MM.1S (cell line): Measurements from ENCODE around the gene SLAMF7.
"Not testable (repeated sequence)": the region's sequence is repeated elsewhere in the genome, so short reads cannot be mapped to it uniquely, and the experiment has no call there.

ENCODE experiments used
- DNase-seq: peaks from one replicate; pipeline ENCODE4 v3.0.0-alpha.2; 2015
- H2AFZ ChIP-seq: fragments of 300-600 bp; sonication (generic); 2 replicates; pipeline ENCODE4 v1.6.0; 2016; ENCODE audit warnings: antibody characterized with exemption, low read length
- H3F3A ChIP-seq: fragments of 300-600 bp; sonication (generic); 2 replicates; pipeline ENCODE4 v1.6.1; 2016; ENCODE audit warnings: mild to moderate bottlenecking, antibody characterized with exemption, low read length, moderate library complexity, mixed read lengths; ENCODE audit not compliant: insufficient read depth
- H3K27ac ChIP-seq: fragments of 300-600 bp; sonication (generic); 2 replicates; pipeline ENCODE4 v1.5.1; 2016; ENCODE audit warnings: mild to moderate bottlenecking, low read length
- H3K27me3 ChIP-seq: fragments of 300-600 bp; sonication (generic); replicated peaks from 2 replicates; pipeline ENCODE4 v1.6.0; 2016; ENCODE audit warnings: low read length; ENCODE audit not compliant: insufficient read depth
- H3K36me3 ChIP-seq: fragments of 300-600 bp; sonication (generic); replicated peaks from 2 replicates; pipeline ENCODE4 v1.6.1; 2016; ENCODE audit warnings: mild to moderate bottlenecking, low read length, mixed read lengths; ENCODE audit not compliant: insufficient read depth
- H3K4me1 ChIP-seq: fragments of 300-600 bp; sonication (generic); 2 replicates; pipeline ENCODE4 v1.6.1; 2016; ENCODE audit warnings: low read length, mixed read lengths
- H3K4me2 ChIP-seq: fragments of 300-600 bp; sonication (generic); 2 replicates; pipeline ENCODE4 v1.6.0; 2016; ENCODE audit warnings: low read depth, low read length
- H3K4me3 ChIP-seq: fragments of 300-600 bp; sonication (generic); 2 replicates; pipeline ENCODE4 v1.5.1; 2016; ENCODE audit warnings: low read length, mixed read lengths
- H3K79me2 ChIP-seq: fragments of 300-600 bp; sonication (generic); 2 replicates; pipeline ENCODE4 v1.6.1; 2016; ENCODE audit warnings: mixed run types, low read length, mixed read lengths
- H3K9ac ChIP-seq: fragments of 300-600 bp; sonication (generic); 2 replicates; pipeline ENCODE4 v1.6.1; 2016; ENCODE audit warnings: low read length, mixed read lengths
- H3K9me2 ChIP-seq: fragments of 300-600 bp; sonication (generic); replicated peaks from 2 replicates; pipeline ENCODE4 v1.6.1; 2016; ENCODE audit warnings: mild to moderate bottlenecking, low read length, mixed read lengths; ENCODE audit not compliant: insufficient read depth
- H3K9me3 ChIP-seq: fragments of 300-600 bp; sonication (generic); replicated peaks from 2 replicates; pipeline ENCODE4 v1.6.1; 2016; ENCODE audit warnings: mild to moderate bottlenecking, low read length, mixed read lengths; ENCODE audit not compliant: insufficient read depth
- H4K20me1 ChIP-seq: fragments of 300-600 bp; sonication (generic); 2 replicates; pipeline ENCODE4 v1.6.1; 2016; ENCODE audit warnings: mild to moderate bottlenecking, low read length, moderate library complexity, mixed read lengths; ENCODE audit not compliant: insufficient read depth
- EZH2 ChIP-seq: fragments of 300-600 bp; sonication (generic); optimal IDR thresholded peaks from 2 replicates; pipeline ENCODE3; 2017; ENCODE audit warnings: low read depth, mild to moderate bottlenecking, antibody characterized with exemption, low read length, mixed read lengths
- EZH2phosphoT487 ChIP-seq: fragments of 300-600 bp; sonication (generic); IDR thresholded peaks from 2 replicates; pipeline ENCODE4 v1.6.1; 2018; ENCODE audit warnings: antibody characterized with exemption, low read length
- TF ChIP-seq, protein P1 (sequence below): fragments of 300-600 bp; sonication (generic); IDR thresholded peaks from 2 replicates; pipeline ENCODE4 v1.5.1; 2016; ENCODE audit warnings: antibody characterized with exemption, low read length, mixed read lengths

The SLAMF7 gene

DNA sequence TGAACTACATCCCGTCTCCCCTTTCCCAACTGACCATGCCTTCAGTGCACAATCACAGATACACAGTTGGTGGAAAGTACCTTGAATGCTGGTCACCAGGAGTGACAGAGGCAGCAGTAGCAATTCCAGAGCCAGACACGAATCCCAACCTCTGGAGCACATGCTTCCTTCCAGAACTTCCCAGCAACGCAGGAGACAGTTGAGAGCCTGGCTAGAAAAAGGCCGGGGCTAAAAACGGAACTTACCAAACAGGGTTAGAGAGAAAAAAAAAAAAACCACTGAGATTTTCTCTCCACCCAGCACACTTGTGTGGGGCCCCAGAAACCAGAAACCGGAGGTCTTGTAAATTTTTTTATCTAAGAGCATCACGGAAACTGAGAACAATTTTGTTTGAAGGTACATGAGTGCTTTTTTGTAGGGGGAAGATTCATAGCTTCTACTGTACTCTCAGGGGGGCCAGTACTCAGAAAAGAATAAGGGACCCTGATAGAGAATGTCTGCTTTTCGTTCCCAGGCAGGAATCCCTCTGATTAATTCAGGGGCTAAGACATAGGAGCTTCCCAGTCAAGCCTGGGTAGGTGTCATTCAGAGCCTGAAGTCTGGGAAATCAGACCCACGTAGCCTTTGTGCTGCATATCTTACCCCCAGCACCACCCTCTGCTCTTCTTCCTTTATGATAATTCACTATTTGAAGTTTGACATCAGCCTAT lies 27.3 kb upstream of the SLAMF7 start, which contains the start of gene CD48:
Gene CD48, minus strand, starts transcription at position 221 of the 710 bp plus-strand sequence. Its CDS starts 59 bp downstream, at position 162.
- H2AFZ ChIP-seq = no peak within 1 kb of the TSS
- H3K27me3 ChIP-seq = no peaks in the 10 kb centered on the region
- no peak for TF ChIP-seq EZH2phosphoT487
- TF ChIP-seq, protein P1, sequence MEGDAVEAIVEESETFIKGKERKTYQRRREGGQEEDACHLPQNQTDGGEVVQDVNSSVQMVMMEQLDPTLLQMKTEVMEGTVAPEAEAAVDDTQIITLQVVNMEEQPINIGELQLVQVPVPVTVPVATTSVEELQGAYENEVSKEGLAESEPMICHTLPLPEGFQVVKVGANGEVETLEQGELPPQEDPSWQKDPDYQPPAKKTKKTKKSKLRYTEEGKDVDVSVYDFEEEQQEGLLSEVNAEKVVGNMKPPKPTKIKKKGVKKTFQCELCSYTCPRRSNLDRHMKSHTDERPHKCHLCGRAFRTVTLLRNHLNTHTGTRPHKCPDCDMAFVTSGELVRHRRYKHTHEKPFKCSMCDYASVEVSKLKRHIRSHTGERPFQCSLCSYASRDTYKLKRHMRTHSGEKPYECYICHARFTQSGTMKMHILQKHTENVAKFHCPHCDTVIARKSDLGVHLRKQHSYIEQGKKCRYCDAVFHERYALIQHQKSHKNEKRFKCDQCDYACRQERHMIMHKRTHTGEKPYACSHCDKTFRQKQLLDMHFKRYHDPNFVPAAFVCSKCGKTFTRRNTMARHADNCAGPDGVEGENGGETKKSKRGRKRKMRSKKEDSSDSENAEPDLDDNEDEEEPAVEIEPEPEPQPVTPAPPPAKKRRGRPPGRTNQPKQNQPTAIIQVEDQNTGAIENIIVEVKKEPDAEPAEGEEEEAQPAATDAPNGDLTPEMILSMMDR = no peak
- TF ChIP-seq EZH2 = no peak
- H3K9me2 ChIP-seq = no peaks in the 10 kb centered on the region
- peaks cover 5% of the 10 kb centered on the region; the same call in 1 of the 2 replicates for H4K20me1 ChIP-seq
- no peaks in the 10 kb centered on the region; the same call in 1 of the 2 replicates for H3K36me3 ChIP-seq
- peak within 1 kb of the TSS; percentile 84 for H3K4me2 ChIP-seq
- peak; percentile 93 for DNase-seq
- peak within 1 kb of the TSS; percentile 83 for H3K4me3 ChIP-seq
- peaks cover 60% of the 10 kb centered on the region for H3K4me1 ChIP-seq
- H3K9ac ChIP-seq = peak within 1 kb of the TSS; percentile 78
- H3K27ac ChIP-seq = peak within 1 kb of the TSS; percentile 95
- peaks cover 80% of the 10 kb centered on the region for H3F3A ChIP-seq
- H3K79me2 ChIP-seq = peaks cover 62% of the 10 kb centered on the region
- H3K9me3 ChIP-seq = no peaks in the 10 kb centered on the region

DNA sequence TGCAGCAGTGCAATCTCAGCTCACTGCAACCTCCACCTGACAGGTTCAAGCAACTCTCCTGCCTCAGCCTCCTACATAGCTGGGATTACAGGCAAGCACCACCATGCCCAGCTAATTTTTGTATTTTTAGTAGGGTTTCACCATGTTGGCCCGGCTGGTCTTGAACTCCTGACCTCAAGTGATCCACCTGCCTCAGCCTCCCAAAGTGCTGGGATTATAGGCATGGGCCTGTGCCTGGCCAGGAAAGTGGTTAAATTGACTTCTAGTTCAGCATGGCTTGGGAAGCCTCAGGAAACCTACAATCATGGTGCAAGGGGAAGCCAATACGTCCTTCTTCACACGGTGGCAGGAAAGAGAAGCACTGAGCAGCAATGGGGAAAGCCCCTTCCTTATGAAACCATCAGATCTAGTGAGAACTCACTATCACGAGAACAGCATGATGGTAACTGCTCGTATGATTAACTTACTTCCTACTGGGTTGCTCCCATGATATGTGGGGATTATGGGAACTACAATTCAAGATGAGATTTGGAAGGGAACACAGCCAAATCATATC lies 26.4 kb upstream of the SLAMF7 start:
- Histone ChIP-seq H3F3A (peaks cover 72% of the 10 kb centered on the region), H3K79me2 (peaks cover 54% of the 10 kb centered on the region), H3K4me2 (peak overlapping the region; percentile 84), H3K27ac (peak overlapping the region; percentile 95), H3K9ac (peak overlapping the region; percentile 78; the same call in 1 of the 2 replicates), H2AFZ (peak overlapping the region; percentile 20; the same call in 1 of the 2 replicates), H3K4me1 (peaks cover 54% of the 10 kb centered on the region), H3K4me3 (peak overlapping the region; percentile 83)
- not testable (repeated sequence) for H3K9me3 ChIP-seq, H3K36me3 ChIP-seq, H3K9me2 ChIP-seq, H4K20me1 ChIP-seq, H3K27me3 ChIP-seq
- peak; percentile 89 for DNase-seq

DNA sequence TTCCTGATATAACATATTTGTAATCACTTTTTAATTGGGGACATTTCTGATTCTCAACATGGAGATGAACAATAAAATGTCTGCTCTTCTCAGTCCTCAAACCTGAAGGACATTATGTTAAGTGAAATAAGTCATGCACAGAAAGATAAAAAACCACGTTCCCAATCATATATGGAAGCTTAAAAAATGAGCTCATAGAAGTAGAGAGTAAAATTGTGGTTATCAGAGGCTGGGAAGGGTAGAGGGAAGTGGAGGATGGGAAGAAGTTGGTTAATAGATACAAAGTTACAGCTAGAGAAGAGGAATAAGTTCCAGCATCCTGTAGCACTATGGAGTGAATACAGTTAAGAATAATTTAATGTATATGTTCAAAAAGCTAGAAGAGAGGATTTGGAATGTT lies 25.9 kb upstream of the SLAMF7 start:
- no peaks in the 10 kb centered on the region for H3K36me3 ChIP-seq
- H3K4me3 ChIP-seq = peak overlapping the region; percentile 83
- TF ChIP-seq, protein P1 = no peak
- no peak for TF ChIP-seq EZH2
- TF ChIP-seq EZH2phosphoT487 = no peak
- H3K27me3 ChIP-seq = no peaks in the 10 kb centered on the region
- peaks cover 48% of the 10 kb centered on the region for H3K79me2 ChIP-seq
- peak overlapping the region; percentile 20; the same call in 1 of the 2 replicates for H2AFZ ChIP-seq
- peaks cover 66% of the 10 kb centered on the region for H3F3A ChIP-seq
- H3K27ac ChIP-seq = peak overlapping the region; percentile 95
- no peaks in the 10 kb centered on the region for H3K9me2 ChIP-seq
- no peak for DNase-seq
- H3K4me2 ChIP-seq = peak overlapping the region; percentile 84
- H4K20me1 ChIP-seq = no peaks in the 10 kb centered on the region
- peaks cover 48% of the 10 kb centered on the region for H3K4me1 ChIP-seq
- no peaks in the 10 kb centered on the region for H3K9me3 ChIP-seq
- H3K9ac ChIP-seq = peak overlapping the region; percentile 78; the same call in 1 of the 2 replicates
